ENCODE results near the gene SLCO3A1.
A peak's percentile ranks its signal among the peaks of the same experiment; 100 is the strongest.

Gene SLCO3A1

GRCh38 chr15:91941871-91942658 lies 88.6 kb downstream of the SLCO3A1 start:
- Histone ChIP-seq H3K9ac (ENCODE audit: low read depth, low read length) (no peak overlapping the region), H3K27me3 (ENCODE audit: insufficient read depth, low read length) (no peaks in the 10 kb centered on the region), H3K9me3 (ENCODE audit: insufficient read depth, low read depth, low read length) (no peaks in the 10 kb centered on the region), H3K27ac (ENCODE audit: low read depth, low read length) (no peak overlapping the region), H3K36me3 (ENCODE audit: insufficient read depth, low read length) (no peaks in the 10 kb centered on the region), H3K4me1 (ENCODE audit: insufficient read depth, low read length) (peaks cover 17% of the 10 kb centered on the region), H3K4me3 (ENCODE audit: low read length) (no peak overlapping the region)
- WGBS, result 92% methylated on average over 8 of the region's 9 CpGs

GRCh38 chr15:91942720-91943394 lies 89.3 kb downstream of the SLCO3A1 start:
- 88% methylated on average over 9 of the region's 9 CpGs for WGBS
- H3K4me3 ChIP-seq (ENCODE audit: low read length), result no peak overlapping the region
- H3K36me3 ChIP-seq (ENCODE audit: insufficient read depth, low read length), result no peaks in the 10 kb centered on the region
- H3K9me3 ChIP-seq (ENCODE audit: insufficient read depth, low read depth, low read length), result no peaks in the 10 kb centered on the region
- no peak overlapping the region for H3K9ac ChIP-seq (ENCODE audit: low read depth, low read length)
- H3K27ac ChIP-seq (ENCODE audit: low read depth, low read length), result no peak overlapping the region
- H3K27me3 ChIP-seq (ENCODE audit: insufficient read depth, low read length), result no peaks in the 10 kb centered on the region
- peaks cover 25% of the 10 kb centered on the region for H3K4me1 ChIP-seq (ENCODE audit: insufficient read depth, low read length)

DNA sequence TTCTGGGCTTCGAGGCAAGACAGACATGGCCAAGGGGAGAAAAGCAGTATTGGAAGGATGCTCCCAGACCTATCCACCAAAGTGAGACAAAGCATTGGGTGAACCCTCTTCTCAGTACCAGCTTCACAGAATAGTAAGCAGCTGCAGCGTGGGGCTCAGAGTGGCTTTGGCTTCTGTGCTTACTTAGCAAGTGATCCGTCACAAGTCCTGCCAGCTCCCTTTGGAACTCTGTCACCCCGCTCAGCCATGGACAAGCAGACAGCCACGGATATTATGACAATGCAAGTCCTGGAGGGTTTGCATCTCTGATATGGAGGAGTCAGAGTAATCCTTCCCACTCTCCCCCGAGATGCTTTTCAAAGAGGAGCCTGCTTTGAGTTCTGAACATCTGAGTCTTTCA lies 90.8 kb downstream of the SLCO3A1 start:
- no peaks in the 10 kb centered on the region for H3K36me3 ChIP-seq (ENCODE audit: insufficient read depth, low read length)
- no peaks in the 10 kb centered on the region for H3K9me3 ChIP-seq (ENCODE audit: insufficient read depth, low read depth, low read length)
- no peaks in the 10 kb centered on the region for H3K27me3 ChIP-seq (ENCODE audit: insufficient read depth, low read length)
- no peak overlapping the region for H3K4me3 ChIP-seq (ENCODE audit: low read length)
- no peak overlapping the region for H3K27ac ChIP-seq (ENCODE audit: low read depth, low read length)
- 77% methylated on average over 6 of the region's 6 CpGs for WGBS
- no peak overlapping the region for H3K9ac ChIP-seq (ENCODE audit: low read depth, low read length)
- H3K4me1 ChIP-seq (ENCODE audit: insufficient read depth, low read length), result peaks cover 38% of the 10 kb centered on the region

DNA sequence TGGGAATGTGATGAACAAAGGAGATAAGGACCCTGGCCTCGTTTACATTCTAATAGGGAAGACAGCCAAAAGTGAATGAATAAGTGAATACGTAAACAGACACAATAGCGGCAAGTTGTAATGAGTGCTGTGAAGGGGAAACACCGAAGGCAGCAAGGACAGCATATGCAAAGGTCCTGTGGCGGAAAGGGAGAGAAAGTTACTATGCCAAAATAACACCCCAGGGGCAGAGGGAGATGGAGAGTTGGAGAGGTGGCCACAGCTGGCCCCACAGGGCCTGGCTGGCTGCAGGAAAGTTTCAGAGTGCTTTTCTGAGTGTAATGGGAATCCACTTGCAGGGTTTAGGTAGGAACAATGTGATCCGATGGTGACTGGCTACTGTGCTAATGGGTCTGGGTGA lies 91.9 kb downstream of the SLCO3A1 start:
- no peak overlapping the region for H3K27ac ChIP-seq (ENCODE audit: low read depth, low read length)
- H3K9me3 ChIP-seq (ENCODE audit: insufficient read depth, low read depth, low read length), result no peaks in the 10 kb centered on the region
- H3K9ac ChIP-seq (ENCODE audit: low read depth, low read length), result no peak overlapping the region
- no peaks in the 10 kb centered on the region for H3K36me3 ChIP-seq (ENCODE audit: insufficient read depth, low read length)
- no peaks in the 10 kb centered on the region for H3K27me3 ChIP-seq (ENCODE audit: insufficient read depth, low read length)
- H3K4me1 ChIP-seq (ENCODE audit: insufficient read depth, low read length), result peaks cover 39% of the 10 kb centered on the region
- H3K4me3 ChIP-seq (ENCODE audit: low read length), result no peak overlapping the region
- 92% methylated on average over 6 of the region's 6 CpGs for WGBS

GRCh38 chr15:91946075-91946474 lies 92.6 kb downstream of the SLCO3A1 start:
- Histone ChIP-seq H3K4me3 (ENCODE audit: low read length) (no peak overlapping the region), H3K9me3 (ENCODE audit: insufficient read depth, low read depth, low read length) (no peaks in the 10 kb centered on the region), H3K9ac (ENCODE audit: low read depth, low read length) (no peak overlapping the region), H3K27ac (ENCODE audit: low read depth, low read length) (no peak overlapping the region), H3K4me1 (ENCODE audit: insufficient read depth, low read length) (peaks cover 39% of the 10 kb centered on the region), H3K27me3 (ENCODE audit: insufficient read depth, low read length) (no peaks in the 10 kb centered on the region), H3K36me3 (ENCODE audit: insufficient read depth, low read length) (no peaks in the 10 kb centered on the region)
- 65% methylated on average over 6 of the region's 6 CpGs for WGBS

- Histone ChIP-seq H3K9me3 (ENCODE audit: insufficient read depth, low read depth, low read length) (no peaks in the 10 kb centered on the region), H3K4me3 (ENCODE audit: low read length) (no peak overlapping the region), H3K9ac (ENCODE audit: low read depth, low read length) (peak overlapping the region; percentile 71; the same call in 1 of the 2 replicates), H3K27ac (ENCODE audit: low read depth, low read length) (peak overlapping the region; percentile 82; the same call in 1 of the 2 replicates), H3K27me3 (ENCODE audit: insufficient read depth, low read length) (no peaks in the 10 kb centered on the region), H3K36me3 (ENCODE audit: insufficient read depth, low read length) (no peaks in the 10 kb centered on the region), H3K4me1 (ENCODE audit: insufficient read depth, low read length) (peaks cover 36% of the 10 kb centered on the region)
- 83% methylated on average over 16 of the region's 16 CpGs for WGBS
Measured at GRCh38 chr15:91946581-91947292, 93.2 kb downstream of the SLCO3A1 start.

- WGBS, result 86% methylated on average over 7 of the region's 7 CpGs
- Histone ChIP-seq H3K9ac (ENCODE audit: low read depth, low read length) (peak overlapping the region; percentile 71), H3K27ac (ENCODE audit: low read depth, low read length) (peak overlapping the region; percentile 82), H3K36me3 (ENCODE audit: insufficient read depth, low read length) (no peaks in the 10 kb centered on the region), H3K4me3 (ENCODE audit: low read length) (no peak overlapping the region), H3K4me1 (ENCODE audit: insufficient read depth, low read length) (peaks cover 36% of the 10 kb centered on the region), H3K27me3 (ENCODE audit: insufficient read depth, low read length) (no peaks in the 10 kb centered on the region), H3K9me3 (ENCODE audit: insufficient read depth, low read depth, low read length) (no peaks in the 10 kb centered on the region)
Measured at GRCh38 chr15:91947293-91947679, 93.8 kb downstream of the SLCO3A1 start.

DNA sequence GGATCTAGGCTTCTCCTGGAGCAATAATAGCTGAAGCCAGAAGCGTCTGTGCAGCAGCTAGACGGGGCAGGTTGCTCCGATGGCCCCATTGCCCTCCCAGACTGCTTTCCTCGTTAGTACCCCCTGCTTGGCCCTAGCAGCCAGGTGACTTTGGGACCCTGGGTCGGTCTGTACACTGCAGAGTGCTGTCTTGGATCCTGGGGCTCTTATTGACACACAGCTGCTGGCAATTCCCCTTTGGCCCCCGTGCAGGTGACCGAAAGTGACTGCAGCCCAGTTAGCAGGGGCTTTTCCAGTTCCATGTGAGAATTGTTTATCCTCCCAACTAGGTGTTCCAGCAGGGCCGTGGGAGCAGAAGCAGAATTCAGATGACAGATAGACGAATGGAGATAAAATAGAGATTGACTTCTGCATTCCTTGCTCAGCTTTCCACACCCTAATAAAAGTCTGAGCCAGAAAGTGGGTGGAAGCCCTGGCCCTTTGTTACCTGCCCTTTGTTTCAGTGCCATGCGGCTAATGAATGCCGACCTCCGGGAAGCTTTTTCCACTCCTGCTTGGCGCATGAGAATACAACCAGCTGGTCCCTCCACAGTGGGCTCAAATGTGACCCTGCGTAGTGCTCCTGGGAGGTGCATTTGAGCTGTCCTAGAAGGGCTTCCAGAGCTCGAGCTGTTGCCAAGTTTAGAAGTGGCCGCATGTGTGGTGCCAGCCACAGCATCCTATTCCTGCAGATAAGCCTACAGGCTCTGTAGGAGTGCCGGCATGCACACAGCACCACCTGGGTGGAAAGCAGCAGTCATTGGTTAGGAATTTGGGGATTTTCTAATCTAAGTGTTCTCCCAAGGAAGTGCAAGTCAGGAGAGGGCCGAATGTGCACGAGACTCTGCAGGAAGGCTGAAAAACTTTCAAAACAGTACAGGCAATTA lies 94.4 kb downstream of the SLCO3A1 start:
- H3K27me3 ChIP-seq (ENCODE audit: insufficient read depth, low read length), result no peaks in the 10 kb centered on the region
- no peaks in the 10 kb centered on the region for H3K9me3 ChIP-seq (ENCODE audit: insufficient read depth, low read depth, low read length)
- 54% methylated on average over 19 of the region's 19 CpGs for WGBS
- peak overlapping the region; percentile 71 for H3K9ac ChIP-seq (ENCODE audit: low read depth, low read length)
- no peak overlapping the region for H3K4me3 ChIP-seq (ENCODE audit: low read length)
- no peaks in the 10 kb centered on the region for H3K36me3 ChIP-seq (ENCODE audit: insufficient read depth, low read length)
- peak overlapping the region; percentile 82 for H3K27ac ChIP-seq (ENCODE audit: low read depth, low read length)
- peaks cover 36% of the 10 kb centered on the region for H3K4me1 ChIP-seq (ENCODE audit: insufficient read depth, low read length)

DNA sequence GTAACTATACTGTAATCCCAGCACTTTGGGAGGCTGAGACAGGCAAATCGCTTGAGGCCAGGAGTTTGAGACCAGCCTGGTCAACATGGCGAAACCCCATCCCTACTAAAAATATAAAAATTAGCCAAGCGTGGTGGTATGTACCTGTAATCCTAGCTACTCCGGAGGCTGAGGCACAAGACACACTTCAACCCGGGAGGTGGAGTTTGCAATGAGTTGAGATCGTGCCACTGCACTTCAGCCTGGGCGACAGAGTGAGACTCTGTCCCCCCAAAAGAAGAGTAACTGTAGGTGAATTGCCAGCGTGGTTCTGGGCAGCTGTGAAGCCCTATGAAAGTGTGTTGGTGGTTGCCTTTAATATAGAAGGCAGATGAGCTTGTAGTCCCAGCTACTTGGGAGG lies 95.9 kb downstream of the SLCO3A1 start:
- WGBS, result 95% methylated on average over 8 of the region's 8 CpGs
- Histone ChIP-seq H3K36me3 (ENCODE audit: insufficient read depth, low read length) (no peaks in the 10 kb centered on the region), H3K27ac (ENCODE audit: low read depth, low read length) (no peak overlapping the region; the same call in 1 of the 2 replicates), H3K27me3 (ENCODE audit: insufficient read depth, low read length) (no peaks in the 10 kb centered on the region), H3K9ac (ENCODE audit: low read depth, low read length) (no peak overlapping the region), H3K4me3 (ENCODE audit: low read length) (no peak overlapping the region), H3K4me1 (ENCODE audit: insufficient read depth, low read length) (peaks cover 36% of the 10 kb centered on the region), H3K9me3 (ENCODE audit: insufficient read depth, low read depth, low read length) (no peaks in the 10 kb centered on the region)

DNA sequence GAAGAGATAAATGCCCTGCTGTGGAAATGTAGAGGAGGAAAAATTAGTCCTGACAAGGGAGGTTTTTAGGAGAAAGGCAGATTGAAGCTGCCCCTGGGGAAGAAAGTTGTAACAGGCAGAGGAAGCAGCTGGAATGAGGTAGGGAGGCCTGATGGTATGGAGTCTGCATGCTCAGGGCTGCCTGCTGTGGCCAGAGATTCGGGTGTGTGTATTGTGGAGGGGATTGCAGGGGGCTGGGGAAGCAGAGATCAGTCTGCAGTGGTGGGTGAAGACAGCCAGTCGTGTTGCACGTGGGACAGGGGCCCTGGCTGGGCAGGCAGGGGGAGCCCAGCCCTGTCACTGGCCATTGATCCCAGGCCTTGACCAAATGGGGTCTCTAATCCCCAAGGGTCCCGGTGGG lies 96.5 kb downstream of the SLCO3A1 start:
- WGBS, result 46% methylated on average over 4 of the region's 4 CpGs
- peaks cover 36% of the 10 kb centered on the region for H3K4me1 ChIP-seq (ENCODE audit: insufficient read depth, low read length)

More for the DNA sequence above, 96.5 kb downstream of the SLCO3A1 start:
- Histone ChIP-seq H3K27ac (ENCODE audit: low read depth, low read length) (0 out of 2 replicates have a peak overlapping the region, but pooled peaks have one; percentile 26), H3K9ac (ENCODE audit: low read depth, low read length) (no peak overlapping the region), H3K36me3 (ENCODE audit: insufficient read depth, low read length) (no peaks in the 10 kb centered on the region), H3K4me3 (ENCODE audit: low read length) (no peak overlapping the region), H3K27me3 (ENCODE audit: insufficient read depth, low read length) (no peaks in the 10 kb centered on the region), H3K9me3 (ENCODE audit: insufficient read depth, low read depth, low read length) (no peaks in the 10 kb centered on the region)
